Panc1 (cell line): ENCODE measurements around the gene SH3TC2. TPM values are rescaled to one million over a fixed set of nuclear protein-coding genes. Genes with fewer than 3 reads are reported as not detected.

Experiments used
- ATAC-seq: fragments of 200-7000 bp; cut with Tn5 transposase; 2 replicates; pipeline ENCODE4 v1.9.1; 2020; ENCODE audit warnings: mild to moderate bottlenecking, moderate library complexity
- BruUV-seq: library from RNA; stranded (reverse); fragments of 400-500 nt; replicated peaks from 2 replicates; lab custom pipeline; 2021; lab: Mats Ljungman, UMichigan
- CTCF ChIA-PET: fragments of 300-600 bp; sonication (Branson Sonifier 250); formaldehyde crosslinking; loops from one replicate; lab custom pipeline; 2022; ENCODE audit warnings: antibody characterized with exemption; lab: Charles Lee
- POLR2A ChIA-PET: fragments of 300-600 bp; sonication (Branson Sonifier 250); formaldehyde crosslinking; loops from one replicate; lab custom pipeline; 2022; ENCODE audit warnings: antibody characterized with exemption; lab: Charles Lee
- DNase-seq: peaks from one replicate; pipeline ENCODE4 v3.0.0-alpha.2; 2010; ENCODE audit warnings: low read depth, low spot score
- H3K27ac ChIP-seq: 2 replicates; pipeline ENCODE4 v1.5.1; 2011; ENCODE audit warnings: mild to moderate bottlenecking, low read length, inconsistent platforms
- H3K27me3 ChIP-seq: fragments of 200-500 bp; sonication (Bioruptor generic); 2 replicates; pipeline ENCODE4 v1.6.0; 2014; ENCODE audit warnings: low read length, inconsistent platforms; ENCODE audit not compliant: control insufficient read depth, insufficient read depth
- H3K36me3 ChIP-seq: fragments of 200-500 bp; sonication (Bioruptor generic); 2 replicates; pipeline ENCODE4 v1.5.1; 2014; ENCODE audit warnings: inconsistent platforms, mild to moderate bottlenecking, low read length, moderate library complexity; ENCODE audit not compliant: control insufficient read depth, insufficient read depth
- H3K4me1 ChIP-seq: 2 replicates; pipeline ENCODE4 v1.5.1; 2011; ENCODE audit warnings: inconsistent platforms, mild to moderate bottlenecking, low read length, moderate library complexity; ENCODE audit not compliant: control insufficient read depth, insufficient read depth
- H3K4me3 ChIP-seq, 2 experiments: 2 replicates each; pipeline ENCODE4 v1.5.1; 2011 to 2012; ENCODE audit warnings: low read depth in 2 of 2, low read length in 2 of 2, mild to moderate bottlenecking in 2 of 2, inconsistent platforms in 1 of 2, moderate library complexity in 1 of 2
- H3K9me3 ChIP-seq: fragments of 200-500 bp; sonication (Bioruptor generic); 2 replicates; pipeline ENCODE4 v1.5.1; 2014; ENCODE audit warnings: low read depth, mild to moderate bottlenecking, inconsistent platforms, low read length, moderate library complexity; ENCODE audit not compliant: control insufficient read depth, insufficient read depth
- POLR2AphosphoS5 ChIP-seq: IDR thresholded peaks from 2 replicates; pipeline ENCODE4 v1.6.1; 2012; ENCODE audit warnings: mild to moderate bottlenecking, low read depth, low read length, moderate library complexity
- SIN3A ChIP-seq: IDR thresholded peaks from 2 replicates; pipeline ENCODE4 v1.6.1; 2012; ENCODE audit warnings: low read depth, mild to moderate bottlenecking, low read length, moderate library complexity, borderline replicate concordance; ENCODE audit not compliant: insufficient read depth
- TCF7L2 ChIP-seq: IDR thresholded peaks from 2 replicates; pipeline ENCODE4 v1.6.1; 2011; ENCODE audit warnings: mild to moderate bottlenecking, low read depth, low read length, inconsistent platforms
- in situ Hi-C: cut with HindIII; loops from 2 replicates; pipeline ENCODE4 v1.10.0; 2016; ENCODE audit warnings: low sequenced_read_pairs, low pct_unique_long_range_greater_than_20kb
- intact Hi-C: fragments of 100-400 bp; cut with micrococcal nuclease; formaldehyde crosslinking; loops from one replicate; pipeline ENCODE4 v1.10.0; 2022; ENCODE audit not compliant: unreplicated experiment
- total RNA-seq: library from RNA; stranded (reverse); gene quantifications from one replicate; pipeline ENCODE4 v1.2.1, GENCODE V29; 2021; ENCODE audit not compliant: unreplicated experiment
- TF ChIP-seq, protein P1 (sequence below), 2 experiments: IDR thresholded peaks; 2 replicates each; pipeline ENCODE4 v1.6.1; 2011 to 2012; ENCODE audit warnings: low read depth in 2 of 2, control low read depth in 1 of 2, low read length in 1 of 2, mild to moderate bottlenecking in 1 of 2, moderate library complexity in 1 of 2; ENCODE audit not compliant: insufficient read depth in 1 of 2
- TF ChIP-seq, protein P2 (sequence below): fragments of 450-650 bp; IDR thresholded peaks from 2 replicates; pipeline ENCODE4 v1.5.1; 2017; ENCODE audit warnings: mild to moderate bottlenecking

SH3TC2 gene
- total RNA-seq, 1 experiment from 2014 or later = 0.33 TPM

DNA sequence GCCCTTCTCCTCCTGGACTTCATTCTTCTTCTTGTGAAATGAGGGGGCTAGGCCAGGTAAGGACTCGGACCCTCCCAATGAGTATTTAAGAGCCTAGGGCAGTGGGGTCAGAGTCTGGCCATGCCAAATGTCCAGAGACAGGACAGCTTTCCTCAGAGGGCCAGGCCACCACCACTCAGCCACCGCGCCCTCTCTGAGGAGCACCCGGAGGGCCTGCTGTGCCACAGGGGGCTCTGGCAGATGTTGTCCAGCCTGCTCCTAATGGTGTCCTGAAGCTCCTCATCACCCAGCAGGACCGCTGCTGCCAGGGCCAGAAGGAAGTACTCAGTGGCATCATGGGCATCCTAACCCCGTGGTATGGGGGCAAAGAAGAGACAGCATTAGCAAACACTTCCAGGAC, 58.3 kb downstream of the SH3TC2 start:
- H3K4me1 ChIP-seq = no peaks in the 10 kb centered on the region
- TF ChIP-seq, protein P1, sequence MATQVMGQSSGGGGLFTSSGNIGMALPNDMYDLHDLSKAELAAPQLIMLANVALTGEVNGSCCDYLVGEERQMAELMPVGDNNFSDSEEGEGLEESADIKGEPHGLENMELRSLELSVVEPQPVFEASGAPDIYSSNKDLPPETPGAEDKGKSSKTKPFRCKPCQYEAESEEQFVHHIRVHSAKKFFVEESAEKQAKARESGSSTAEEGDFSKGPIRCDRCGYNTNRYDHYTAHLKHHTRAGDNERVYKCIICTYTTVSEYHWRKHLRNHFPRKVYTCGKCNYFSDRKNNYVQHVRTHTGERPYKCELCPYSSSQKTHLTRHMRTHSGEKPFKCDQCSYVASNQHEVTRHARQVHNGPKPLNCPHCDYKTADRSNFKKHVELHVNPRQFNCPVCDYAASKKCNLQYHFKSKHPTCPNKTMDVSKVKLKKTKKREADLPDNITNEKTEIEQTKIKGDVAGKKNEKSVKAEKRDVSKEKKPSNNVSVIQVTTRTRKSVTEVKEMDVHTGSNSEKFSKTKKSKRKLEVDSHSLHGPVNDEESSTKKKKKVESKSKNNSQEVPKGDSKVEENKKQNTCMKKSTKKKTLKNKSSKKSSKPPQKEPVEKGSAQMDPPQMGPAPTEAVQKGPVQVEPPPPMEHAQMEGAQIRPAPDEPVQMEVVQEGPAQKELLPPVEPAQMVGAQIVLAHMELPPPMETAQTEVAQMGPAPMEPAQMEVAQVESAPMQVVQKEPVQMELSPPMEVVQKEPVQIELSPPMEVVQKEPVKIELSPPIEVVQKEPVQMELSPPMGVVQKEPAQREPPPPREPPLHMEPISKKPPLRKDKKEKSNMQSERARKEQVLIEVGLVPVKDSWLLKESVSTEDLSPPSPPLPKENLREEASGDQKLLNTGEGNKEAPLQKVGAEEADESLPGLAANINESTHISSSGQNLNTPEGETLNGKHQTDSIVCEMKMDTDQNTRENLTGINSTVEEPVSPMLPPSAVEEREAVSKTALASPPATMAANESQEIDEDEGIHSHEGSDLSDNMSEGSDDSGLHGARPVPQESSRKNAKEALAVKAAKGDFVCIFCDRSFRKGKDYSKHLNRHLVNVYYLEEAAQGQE (IDR thresholded peaks at IDR 0.05; ENCODE audit: insufficient read depth in 1 of 2, low read depth in 2 of 2, low read length in 1 of 2) = no peak
- TF ChIP-seq, protein P2, sequence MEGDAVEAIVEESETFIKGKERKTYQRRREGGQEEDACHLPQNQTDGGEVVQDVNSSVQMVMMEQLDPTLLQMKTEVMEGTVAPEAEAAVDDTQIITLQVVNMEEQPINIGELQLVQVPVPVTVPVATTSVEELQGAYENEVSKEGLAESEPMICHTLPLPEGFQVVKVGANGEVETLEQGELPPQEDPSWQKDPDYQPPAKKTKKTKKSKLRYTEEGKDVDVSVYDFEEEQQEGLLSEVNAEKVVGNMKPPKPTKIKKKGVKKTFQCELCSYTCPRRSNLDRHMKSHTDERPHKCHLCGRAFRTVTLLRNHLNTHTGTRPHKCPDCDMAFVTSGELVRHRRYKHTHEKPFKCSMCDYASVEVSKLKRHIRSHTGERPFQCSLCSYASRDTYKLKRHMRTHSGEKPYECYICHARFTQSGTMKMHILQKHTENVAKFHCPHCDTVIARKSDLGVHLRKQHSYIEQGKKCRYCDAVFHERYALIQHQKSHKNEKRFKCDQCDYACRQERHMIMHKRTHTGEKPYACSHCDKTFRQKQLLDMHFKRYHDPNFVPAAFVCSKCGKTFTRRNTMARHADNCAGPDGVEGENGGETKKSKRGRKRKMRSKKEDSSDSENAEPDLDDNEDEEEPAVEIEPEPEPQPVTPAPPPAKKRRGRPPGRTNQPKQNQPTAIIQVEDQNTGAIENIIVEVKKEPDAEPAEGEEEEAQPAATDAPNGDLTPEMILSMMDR = no peak
- TF ChIP-seq SIN3A = no peak
- no peak for TF ChIP-seq POLR2AphosphoS5
- no peak for TF ChIP-seq TCF7L2
- intact Hi-C loops (no loop called here), in situ Hi-C loops (no loop called here)
- no TSS peak for BruUV-seq
- H3K4me3 ChIP-seq = no peak overlapping the region
- H3K27me3 ChIP-seq = no peaks in the 10 kb centered on the region
- no peak overlapping the region for H3K27ac ChIP-seq
- H3K36me3 ChIP-seq = no peaks in the 10 kb centered on the region
- POLR2A ChIA-PET = no interaction called here
- CTCF ChIA-PET = no interaction called here
- H3K9me3 ChIP-seq = no peaks in the 10 kb centered on the region
- DNase-seq (no peak), ATAC-seq (no peak)

DNA sequence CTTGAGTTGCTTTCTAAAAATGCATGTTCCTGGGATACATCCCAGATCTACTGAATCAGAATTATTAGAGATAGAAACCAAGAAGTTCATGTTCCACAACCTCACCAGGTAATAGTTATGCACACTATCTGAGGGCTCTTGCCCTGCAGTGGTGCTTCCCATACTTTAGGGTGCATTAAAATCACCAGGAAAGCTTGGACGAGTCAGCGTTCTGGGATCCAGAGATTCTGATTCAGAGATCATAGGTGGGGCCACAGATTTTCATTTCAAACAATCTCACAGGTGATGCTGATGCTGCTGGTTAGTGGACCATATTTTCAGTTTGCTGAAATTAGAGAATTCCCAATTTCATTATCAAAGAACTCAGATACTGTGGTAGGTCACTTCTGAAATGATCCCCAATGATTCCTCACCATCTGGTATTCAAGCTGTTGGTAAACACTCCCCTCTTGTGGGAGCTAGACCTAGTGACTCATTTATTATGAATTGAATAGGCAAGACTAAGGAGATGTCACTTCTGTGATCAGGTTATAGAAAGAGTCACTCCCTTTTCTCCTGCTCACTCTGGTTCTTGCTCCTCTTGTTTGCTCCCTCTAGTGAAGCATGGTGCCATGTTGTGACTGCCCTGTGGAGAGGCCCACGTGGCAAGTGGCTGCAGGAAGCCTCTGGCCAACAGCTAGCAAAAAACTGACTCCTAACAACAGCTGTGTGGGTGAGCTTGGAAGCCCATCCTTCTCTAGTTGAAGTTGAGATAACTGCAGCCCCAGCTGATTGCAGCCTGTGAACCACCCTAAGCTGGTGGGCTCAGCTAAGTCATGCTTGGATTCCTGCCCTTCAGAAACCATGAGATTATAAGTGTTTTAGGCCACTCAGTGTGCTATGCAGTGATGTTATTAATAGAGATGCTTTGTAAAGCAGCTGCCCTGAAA, 59.8 kb downstream of the SH3TC2 start:
- BruUV-seq = no TSS peak
- ChIA-PET POLR2A (no interaction called here), CTCF (interaction anchor here (1.2 kb wide), 1 partner anchor 262 kb away, joined by 3 read pairs; no protein-coding TSS in a partner anchor)
- in situ Hi-C loops = no loop called here
- no peaks in the 10 kb centered on the region for H3K4me1 ChIP-seq
- H3K36me3 ChIP-seq = no peaks in the 10 kb centered on the region
- no peaks in the 10 kb centered on the region for H3K27me3 ChIP-seq
- peak; percentile 60 for ATAC-seq
- H3K4me3 ChIP-seq = no peak overlapping the region
- TF ChIP-seq, protein P2 = peak; percentile 24
- TF ChIP-seq TCF7L2 = no peak
- no peak for TF ChIP-seq SIN3A
- intact Hi-C loops = no loop called here
- H3K9me3 ChIP-seq = no peaks in the 10 kb centered on the region
- no peak for DNase-seq
- no peak overlapping the region for H3K27ac ChIP-seq
